B cell (primary cell): ENCODE results near the gene C1R. TPM values are rescaled to one million over a fixed set of nuclear protein-coding genes. Genes with fewer than 3 reads are reported as not detected.

Experiments
- ATAC-seq: fragments of 200-7000 bp; cut with Tn5 transposase; one replicate; pipeline ENCODE4 v1.10.0; 2021; ENCODE audit warnings: low read depth, mild to moderate bottlenecking, moderate number of reproducible peaks, moderate library complexity
- CTCF ChIA-PET: fragments of 350-600 bp; sonication (Branson Sonifier 250); formaldehyde crosslinking; loops from one replicate; lab custom pipeline; 2021; ENCODE audit warnings: antibody characterized with exemption, inconsistent platforms; lab: Charles Lee
- POLR2A ChIA-PET: fragments of 350-600 bp; sonication (Branson Sonifier 250); formaldehyde crosslinking; loops from one replicate; lab custom pipeline; 2021; ENCODE audit warnings: antibody characterized with exemption; lab: Charles Lee
- DNase-seq: peaks from one replicate; pipeline ENCODE4 v3.0.0; 2013
- H2AFZ ChIP-seq: 2 replicates; pipeline ENCODE4 v1.6.1; 2012; ENCODE audit warnings: mild to moderate bottlenecking, low read depth, low read length; ENCODE audit not compliant: insufficient read depth, poor library complexity, severe bottlenecking
- H3K27ac ChIP-seq, 2 donors: 1 replicate in 1 of 2; 2 replicates in 1 of 2; pipeline ENCODE4 v1.5.1; 2012 to 2013; ENCODE audit warnings: low read length in 2 of 2, mild to moderate bottlenecking in 2 of 2, moderate library complexity in 1 of 2
- H3K27me3 ChIP-seq, 4 experiments: fragments of 200-600 bp in 1 of 4; sonication (generic) in 1 of 4; replicated peaks in 1 of 4; 1 replicate in 2 of 4; 2 replicates in 2 of 4; pipeline versions ENCODE4 v1.6.1 to v1.7.0; 2013 to 2016; ENCODE audit warnings: low read length in 3 of 4, mild to moderate bottlenecking in 2 of 4, mixed read lengths in 1 of 4, moderate library complexity in 1 of 4; ENCODE audit not compliant: insufficient read depth in 4 of 4, control insufficient read depth in 3 of 4; ENCODE audit errors: control extremely low read depth in 1 of 4
- H3K36me3 ChIP-seq, 2 experiments: replicated peaks in 1 of 2; 1 replicate in 1 of 2; 2 replicates in 1 of 2; pipeline versions ENCODE4 v1.6.1 to v1.7.1; 2013; ENCODE audit warnings: low read length in 1 of 2; ENCODE audit not compliant: insufficient read depth in 2 of 2, control insufficient read depth in 1 of 2; ENCODE audit errors: control extremely low read depth in 1 of 2, extremely low read depth in 1 of 2
- H3K4me1 ChIP-seq, 2 donors: fragments of 200-600 bp in 1 of 2; sonication (generic) in 1 of 2; 1 replicate in 1 of 2; 2 replicates in 1 of 2; pipeline versions ENCODE4 v1.5.1 to v1.6.1; 2013 to 2017; ENCODE audit warnings: low read length in 2 of 2; ENCODE audit not compliant: control insufficient read depth in 2 of 2, insufficient read depth in 2 of 2
- H3K4me2 ChIP-seq: replicated peaks from 2 replicates; pipeline ENCODE3; 2012; ENCODE audit warnings: mild to moderate bottlenecking, low read depth, low read length; ENCODE audit not compliant: poor library complexity, severe bottlenecking
- H3K4me3 ChIP-seq, 5 experiments: fragments of 200-600 bp in 1 of 5; sonication (generic) in 1 of 5; 1 replicate in 3 of 5; 2 replicates in 2 of 5; pipeline versions ENCODE4 v1.5.1 to v1.7.0; 2011 to 2016; ENCODE audit warnings: low read length in 4 of 5, mild to moderate bottlenecking in 4 of 5, low read depth in 2 of 5, control low read depth in 1 of 5, moderate library complexity in 1 of 5; ENCODE audit not compliant: insufficient read depth in 1 of 5; ENCODE audit errors: control extremely low read depth in 1 of 5, extremely low read depth in 1 of 5
- H3K79me2 ChIP-seq: fragments of 200-600 bp; sonication (generic); one replicate; pipeline ENCODE4 v1.6.0; 2016; ENCODE audit warnings: low read length; ENCODE audit not compliant: control insufficient read depth, insufficient read depth
- H3K9ac ChIP-seq: fragments of 200-600 bp; sonication (generic); 2 replicates; pipeline ENCODE4 v1.6.1; 2017; ENCODE audit warnings: mild to moderate bottlenecking, low read length, moderate library complexity
- H3K9me3 ChIP-seq, 3 donors: one replicate each; pipeline versions ENCODE4 v1.6.1 to v1.7.1; 2013; ENCODE audit warnings: low read length in 2 of 3; ENCODE audit not compliant: control insufficient read depth in 2 of 3, insufficient read depth in 1 of 3; ENCODE audit errors: control extremely low read depth in 1 of 3
- H4K20me1 ChIP-seq: 2 replicates; pipeline ENCODE4 v1.6.0; 2012; ENCODE audit warnings: mild to moderate bottlenecking, low read length; ENCODE audit not compliant: insufficient read depth, control insufficient read depth, poor library complexity, severe bottlenecking
- H3K27ac Mint-ChIP-seq: one replicate; pipeline ENCODE4 v1.8.0; 2021; ENCODE audit warnings: mixed read lengths
- H3K27me3 Mint-ChIP-seq: one replicate; pipeline ENCODE4 v1.8.0; 2021; ENCODE audit warnings: mixed read lengths
- H3K4me1 Mint-ChIP-seq: one replicate; pipeline ENCODE4 v1.8.0; 2021; ENCODE audit warnings: mixed read lengths
- H3K4me3 Mint-ChIP-seq: one replicate; pipeline ENCODE4 v1.8.0; 2021; ENCODE audit warnings: mixed read lengths
- H3K9me3 Mint-ChIP-seq: one replicate; pipeline ENCODE4 v1.8.0; 2022; ENCODE audit warnings: mixed read lengths; ENCODE audit not compliant: insufficient read depth
- CTCF ChIP-seq: fragments of 200-600 bp; IDR thresholded peaks from one replicate; pipeline ENCODE4 v1.8.0; 2022; ENCODE audit warnings: antibody characterized with exemption, mild to moderate bottlenecking
- EZH2 ChIP-seq: IDR thresholded peaks from 2 replicates; pipeline ENCODE4 v1.6.1; 2012; ENCODE audit warnings: borderline replicate concordance, low read depth, mild to moderate bottlenecking, moderate library complexity, low read length; ENCODE audit not compliant: insufficient read depth, poor library complexity, severe bottlenecking
- WGBS: methylation state at CpG from one replicate; pipeline ENCODE4 v1.1.5; 2013; ENCODE audit warnings: missing lambda C conversion rate; ENCODE audit not compliant: insufficient coverage; 5-methylcytosine and 5-hydroxymethylcytosine counted together
- intact Hi-C: fragments of 100-400 bp; cut with micrococcal nuclease; formaldehyde crosslinking; loops from one replicate; pipeline ENCODE4 v1.10.0; 2022
- polyA plus RNA-seq: library from polyadenylated mRNA; depleted of rRNA; stranded (reverse); fragments of >200 nt; gene quantifications from 2 replicates; pipeline ENCODE4 v1.2.3, GENCODE V29; 2012
- total RNA-seq, 2 donors: library from RNA; stranded (reverse); fragments of 120-200 nt in 1 of 2; gene quantifications; 1 replicate in 1 of 2; 2 replicates in 1 of 2; pipeline versions ENCODE4 v1.2.3 to v1.2.4, GENCODE V29; 2013 to 2022

Gene C1R
- total and polyA plus RNA-seq, 2 donors (not counting 1 experiment from before 2014, with no cell fraction given) = 1.5 to 2.0 TPM

DNA sequence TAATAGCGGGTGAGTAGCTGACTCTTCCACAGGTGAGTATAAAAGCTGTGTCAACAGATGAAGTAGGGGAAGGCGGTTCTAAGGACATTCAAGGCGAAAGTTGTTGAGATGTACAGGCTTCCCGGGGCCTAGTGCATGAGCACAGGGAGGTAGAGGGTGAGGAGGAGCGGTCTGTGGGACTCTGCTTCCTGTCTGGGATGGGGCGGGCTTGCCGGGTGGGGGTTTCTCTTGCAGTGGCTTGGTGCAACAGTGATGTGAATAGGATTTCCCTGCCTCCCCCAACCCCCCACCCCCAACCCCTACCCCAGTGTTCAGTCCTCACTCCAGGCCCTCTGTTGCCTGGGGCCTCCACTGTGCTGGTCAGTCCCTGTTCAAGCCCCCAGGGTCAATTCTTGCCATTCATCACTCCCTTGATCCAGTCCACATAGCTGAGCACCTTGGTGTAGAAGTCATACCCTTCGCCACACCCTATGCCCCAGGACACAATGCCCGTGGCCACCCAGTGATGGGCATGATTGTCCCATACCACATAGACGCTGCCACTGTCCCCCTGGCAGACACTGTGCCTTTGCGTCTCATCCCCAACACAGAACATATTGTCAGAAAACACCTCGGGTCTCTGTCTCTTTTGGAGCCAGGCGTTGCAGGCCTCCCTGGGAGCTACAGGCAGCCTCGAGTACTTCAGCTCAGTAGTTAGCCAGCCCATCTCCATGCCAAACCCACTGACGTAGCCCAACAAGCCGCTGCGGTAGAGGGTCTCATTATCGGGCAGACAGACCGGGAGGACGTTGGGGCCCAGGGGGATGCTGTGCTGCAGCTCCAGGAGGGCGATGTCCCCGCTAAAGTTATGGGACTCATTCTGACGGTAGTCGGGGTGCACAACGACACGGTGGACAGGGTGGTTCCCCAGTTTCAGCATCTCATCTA, 4.0 kb upstream of the C1R start:
- WGBS = 94% methylated on average over 22 of the region's 26 CpGs
- no peaks in the 10 kb centered on the region for H3K79me2 ChIP-seq
- H3K27ac Mint-ChIP-seq = no peak overlapping the region

More for the DNA sequence above, 4.0 kb upstream of the C1R start:
- H3K4me3 ChIP-seq = no peak overlapping the region
- intact Hi-C loops = no loop called here
- H3K9ac ChIP-seq = no peak overlapping the region
- ChIA-PET CTCF (interaction anchor here (0.5 to 1.3 kb wide), 4 partner anchors 9 to 172 kb away, joined by 3 to 5 read pairs (median 3); no protein-coding TSS in a partner anchor), POLR2A (interaction anchor here (0.6 kb wide), 2 partner anchors 222 to 225 kb away, joined by 4 to 5 read pairs; no protein-coding TSS in a partner anchor)
- DNase-seq = no peak
- H3K27ac ChIP-seq = no peak overlapping the region
- Mint-ChIP-seq H3K27me3 (no peaks in the 10 kb centered on the region), H3K9me3 (no peaks in the 10 kb centered on the region), H3K4me3 (no peak overlapping the region), H3K4me1 (peaks cover 9% of the 10 kb centered on the region)
- no peaks in the 10 kb centered on the region for H3K9me3 ChIP-seq
- H2AFZ ChIP-seq = no peak overlapping the region
- no peak overlapping the region for H3K4me2 ChIP-seq
- TF ChIP-seq EZH2 = no peak
- no peak for TF ChIP-seq CTCF
- peaks cover 0 to 3% of the 10 kb centered on the region in 2 experiments for H3K36me3 ChIP-seq
- no peaks in the 10 kb centered on the region for H4K20me1 ChIP-seq
- H3K27me3 ChIP-seq = peaks cover 0 to 3% (median 0%) of the 10 kb centered on the region in 4 experiments
- no peak for ATAC-seq
- H3K4me1 ChIP-seq = peaks cover 0 to 12% of the 10 kb centered on the region in 2 donors
